Measurements from ENCODE around the gene ATP7B.

GRCh38 chr13:51970349-51970748 is 40.9 kb downstream of the ATP7B start:
- no peak for TF ChIP-seq CTCF (IDR thresholded peaks at IDR 0.05)
- no peak for TF ChIP-seq EP300 (IDR thresholded peaks at IDR 0.05)

Measured in gastroesophageal sphincter (tissue), 3 donors.